HCT116 (cell line): ENCODE data around the gene ADGRV1. TPM values are rescaled to one million over a fixed set of nuclear protein-coding genes. Genes with fewer than 3 reads are reported as not detected.

ENCODE experiments used
- ATAC-seq: fragments of 200-7000 bp; cut with Tn5 transposase; 2 replicates; pipeline ENCODE4 v1.9.1; 2020; ENCODE audit warnings: mild to moderate bottlenecking, moderate library complexity
- BruUV-seq: library from RNA; stranded (reverse); fragments of 400-500 nt; replicated peaks from 2 replicates; lab custom pipeline; 2021; lab: Mats Ljungman, UMichigan
- CTCF ChIA-PET: fragments of 300-600 bp; sonication (Branson Sonifier 250); formaldehyde crosslinking; loops from one replicate; lab custom pipeline; 2021; ENCODE audit warnings: antibody characterized with exemption; lab: Charles Lee
- POLR2A ChIA-PET: fragments of 300-600, 350-600 bp; sonication (Branson Sonifier 250); formaldehyde crosslinking; loops from one replicate; lab custom pipeline; 2021; ENCODE audit warnings: antibody characterized with exemption; lab: Charles Lee
- RAD21 ChIA-PET, 2 experiments: fragments of 300-600 bp; sonication (Branson Sonifier 250); formaldehyde crosslinking; loops; one replicate each; lab custom pipeline; 2023; ENCODE audit warnings: low total read pairs in 2 of 2; ENCODE audit not compliant: uncharacterized antibody in 2 of 2, unreplicated experiment in 2 of 2, low non-redundant PET in 1 of 2; lab: Charles Lee
- DNase-seq: peaks from one replicate; pipeline ENCODE4 v3.0.0-alpha.2; 2010; ENCODE audit warnings: low read depth, low spot score
- H2AFZ ChIP-seq: fragments of 200-600 bp; shearing (Covaris generic), sonication (generic); 2 replicates; pipeline ENCODE4 v1.6.1; 2017; ENCODE audit warnings: low read depth, mixed run types, mixed read lengths, antibody characterized with exemption, low read length; ENCODE audit not compliant: poor library complexity, severe bottlenecking
- H3K27ac ChIP-seq: 2 replicates; pipeline ENCODE4 v1.5.1; 2012; ENCODE audit warnings: low read depth, low read length
- H3K27me3 ChIP-seq: fragments of 200-600 bp; sonication (generic); 2 replicates; pipeline ENCODE4 v1.6.1; 2016; ENCODE audit warnings: mixed run types, low read length, mixed read lengths; ENCODE audit not compliant: insufficient read depth
- H3K36me3 ChIP-seq, 2 experiments: fragments of 200-500 bp in 1 of 2; fragments of 200-600 bp in 1 of 2; sonication (Bioruptor generic) in 1 of 2; sonication (generic) in 1 of 2; 2 replicates each; pipeline versions ENCODE4 v1.5.1 to v1.6.1; 2014 to 2016; ENCODE audit warnings: low read length in 2 of 2, inconsistent platforms in 1 of 2, mixed read lengths in 1 of 2, mixed run types in 1 of 2; ENCODE audit not compliant: insufficient read depth in 2 of 2, control insufficient read depth in 1 of 2
- H3K4me1 ChIP-seq, 2 experiments: fragments of 200-600 bp in 1 of 2; sonication (generic) in 1 of 2; 2 replicates each; pipeline versions ENCODE4 v1.5.1 to v1.6.1; 2012 to 2017; ENCODE audit warnings: low read length in 2 of 2, inconsistent platforms in 1 of 2, mild to moderate bottlenecking in 1 of 2, mixed read lengths in 1 of 2, mixed run types in 1 of 2, moderate library complexity in 1 of 2; ENCODE audit not compliant: insufficient read depth in 2 of 2, control insufficient read depth in 1 of 2
- H3K4me2 ChIP-seq: fragments of 200-600 bp; sonication (generic); 2 replicates; pipeline ENCODE4 v1.6.1; 2017; ENCODE audit warnings: mixed run types, low read length, mixed read lengths
- H3K4me3 ChIP-seq, 2 experiments: fragments of 200-600 bp in 1 of 2; sonication (generic) in 1 of 2; replicated peaks in 1 of 2; 2 replicates each; pipeline ENCODE4 v1.5.1; 2011 to 2016; ENCODE audit warnings: low read length in 2 of 2, control low read depth in 1 of 2, low read depth in 1 of 2, mild to moderate bottlenecking in 1 of 2, mixed read lengths in 1 of 2, mixed run types in 1 of 2
- H3K79me2 ChIP-seq: fragments of 200-600 bp; sonication (generic); 2 replicates; pipeline ENCODE4 v1.6.1; 2017; ENCODE audit warnings: mild to moderate bottlenecking, mixed run types, low read length, moderate library complexity, mixed read lengths; ENCODE audit not compliant: insufficient read depth
- H3K9ac ChIP-seq: fragments of 200-600 bp; sonication (generic); 2 replicates; pipeline ENCODE4 v1.6.1; 2016; ENCODE audit warnings: low read length, mixed read lengths
- H3K9me2 ChIP-seq: fragments of 200-600 bp; sonication (generic), shearing (Covaris generic); 2 replicates; pipeline ENCODE4 v1.6.1; 2017; ENCODE audit warnings: mixed run types, mild to moderate bottlenecking, moderate library complexity; ENCODE audit not compliant: insufficient read depth
- H3K9me3 ChIP-seq, 2 experiments: fragments of 200-500 bp in 1 of 2; fragments of 200-600 bp in 1 of 2; sonication (Bioruptor generic) in 1 of 2; sonication (generic) in 1 of 2; 2 replicates each; pipeline ENCODE4 v1.6.1; 2014 to 2017; ENCODE audit warnings: low read length in 2 of 2, mixed read lengths in 2 of 2, inconsistent platforms in 1 of 2, low read depth in 1 of 2, mild to moderate bottlenecking in 1 of 2, mixed run types in 1 of 2, moderate library complexity in 1 of 2; ENCODE audit not compliant: control insufficient read depth in 1 of 2, insufficient read depth in 1 of 2
- H4K20me1 ChIP-seq: fragments of 200-600 bp; sonication (generic), shearing (Covaris generic); 2 replicates; pipeline ENCODE4 v1.6.1; 2017; ENCODE audit warnings: mixed run types, mild to moderate bottlenecking, moderate library complexity; ENCODE audit not compliant: insufficient read depth
- EGR1 ChIP-seq: IDR thresholded peaks from 2 replicates; pipeline ENCODE4 v1.6.1; 2012; ENCODE audit warnings: low read depth
- POLR2A ChIP-seq: IDR thresholded peaks from 2 replicates; pipeline ENCODE4 v1.7.0; 2011; ENCODE audit warnings: borderline replicate concordance; ENCODE audit not compliant: insufficient read depth, insufficient read length; ENCODE audit errors: extremely low read depth
- RAD21 ChIP-seq: IDR thresholded peaks from 2 replicates; pipeline ENCODE4 v1.6.1; 2012; ENCODE audit warnings: low read depth, mild to moderate bottlenecking
- SIN3A ChIP-seq: IDR thresholded peaks from 2 replicates; pipeline ENCODE4 v1.6.1; 2012; ENCODE audit warnings: low read depth
- SP1 ChIP-seq: IDR thresholded peaks from 2 replicates; pipeline ENCODE4 v1.6.1; 2012; ENCODE audit warnings: low read depth
- SRF ChIP-seq: IDR thresholded peaks from 2 replicates; pipeline ENCODE4 v1.6.1; 2012; ENCODE audit warnings: low read depth
- ZNF274 ChIP-seq: fragments of 200-500 bp; sonication (Bioruptor generic); IDR thresholded peaks from 2 replicates; pipeline ENCODE4 v1.6.1; 2014; ENCODE audit warnings: mild to moderate bottlenecking, low read depth, low read length, inconsistent platforms
- intact Hi-C: fragments of 100-400 bp; cut with micrococcal nuclease; formaldehyde crosslinking; loops from 2 replicates; pipeline ENCODE4 v1.10.0; 2022
- total RNA-seq: library from RNA; stranded (reverse); gene quantifications from one replicate; pipeline ENCODE4 v1.2.1, GENCODE V29; 2021; ENCODE audit not compliant: unreplicated experiment
- TF ChIP-seq, protein P1 (sequence below), 3 experiments: fragments of 200-600 bp in 1 of 3; sonication (generic) in 1 of 3; IDR thresholded peaks in 2 of 3; conservative IDR thresholded peaks in 1 of 3; 2 replicates each; pipeline ENCODE4 v1.5.1; 2012 to 2017; ENCODE audit warnings: low read depth in 2 of 3, low read length in 2 of 3, antibody characterized with exemption in 1 of 3, borderline replicate concordance in 1 of 3, control low read depth in 1 of 3, mild to moderate bottlenecking in 1 of 3, mixed read lengths in 1 of 3, mixed run types in 1 of 3, moderate library complexity in 1 of 3; ENCODE audit not compliant: insufficient read depth in 1 of 3
- TF ChIP-seq, protein P2 (sequence below): IDR thresholded peaks from 2 replicates; pipeline ENCODE4 v1.6.1; 2011; ENCODE audit warnings: mild to moderate bottlenecking, low read length, moderate library complexity; ENCODE audit not compliant: insufficient replicate concordance; ENCODE audit errors: extremely low read depth

ADGRV1 gene
- total RNA-seq, 1 experiment from 2014 or later = 6.0 TPM

DNA sequence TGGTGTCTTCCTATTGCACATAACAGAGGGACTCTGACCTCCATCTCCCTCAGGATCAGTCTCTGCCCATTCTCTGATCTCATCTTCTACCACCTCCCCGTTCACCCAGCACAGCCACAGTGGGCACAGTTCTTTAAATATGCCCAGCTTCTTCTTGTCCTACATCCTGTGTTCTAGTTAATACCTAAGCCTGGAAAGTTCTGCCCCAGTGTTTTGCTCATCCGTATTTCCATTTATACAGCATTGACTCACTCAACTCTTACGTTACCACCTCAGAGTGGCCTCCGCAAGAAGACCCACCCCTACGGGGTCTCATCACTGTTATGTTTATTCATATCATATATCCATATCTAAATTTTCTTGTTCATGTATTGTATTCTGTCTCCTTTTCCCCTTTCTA, 315.5 kb downstream of the ADGRV1 start (continued):
- TF ChIP-seq, protein P1, sequence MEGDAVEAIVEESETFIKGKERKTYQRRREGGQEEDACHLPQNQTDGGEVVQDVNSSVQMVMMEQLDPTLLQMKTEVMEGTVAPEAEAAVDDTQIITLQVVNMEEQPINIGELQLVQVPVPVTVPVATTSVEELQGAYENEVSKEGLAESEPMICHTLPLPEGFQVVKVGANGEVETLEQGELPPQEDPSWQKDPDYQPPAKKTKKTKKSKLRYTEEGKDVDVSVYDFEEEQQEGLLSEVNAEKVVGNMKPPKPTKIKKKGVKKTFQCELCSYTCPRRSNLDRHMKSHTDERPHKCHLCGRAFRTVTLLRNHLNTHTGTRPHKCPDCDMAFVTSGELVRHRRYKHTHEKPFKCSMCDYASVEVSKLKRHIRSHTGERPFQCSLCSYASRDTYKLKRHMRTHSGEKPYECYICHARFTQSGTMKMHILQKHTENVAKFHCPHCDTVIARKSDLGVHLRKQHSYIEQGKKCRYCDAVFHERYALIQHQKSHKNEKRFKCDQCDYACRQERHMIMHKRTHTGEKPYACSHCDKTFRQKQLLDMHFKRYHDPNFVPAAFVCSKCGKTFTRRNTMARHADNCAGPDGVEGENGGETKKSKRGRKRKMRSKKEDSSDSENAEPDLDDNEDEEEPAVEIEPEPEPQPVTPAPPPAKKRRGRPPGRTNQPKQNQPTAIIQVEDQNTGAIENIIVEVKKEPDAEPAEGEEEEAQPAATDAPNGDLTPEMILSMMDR (IDR thresholded peaks at IDR 0.05 in 2 of 3, conservative IDR thresholded peaks at IDR 0.05 in 1 of 3; ENCODE audit: borderline replicate concordance in 1 of 3, insufficient read depth in 1 of 3, low read depth in 2 of 3, low read length in 2 of 3) = no peak

DNA sequence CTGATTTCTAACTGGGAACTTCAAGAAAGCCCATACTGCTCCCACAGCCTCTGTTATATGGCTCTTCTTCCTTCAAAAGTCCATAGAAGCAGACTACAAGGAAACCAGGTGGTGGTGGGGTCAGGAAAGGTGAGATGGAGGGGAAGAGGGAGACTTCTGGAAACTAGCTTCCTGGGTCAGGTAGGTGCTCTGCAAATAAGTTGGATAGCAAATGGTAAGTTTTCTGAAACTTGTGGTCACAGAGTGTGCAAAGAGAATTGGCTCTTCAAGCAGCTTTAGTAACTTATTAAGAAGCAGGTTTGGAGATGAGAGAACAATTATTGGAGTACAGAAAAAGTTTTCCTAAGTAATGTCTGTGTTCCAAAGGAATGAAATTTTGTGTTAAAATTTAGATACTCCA, 316.9 kb downstream of the ADGRV1 start:
- no peak overlapping the region for H3K4me2 ChIP-seq
- H3K36me3 ChIP-seq = no peaks in the 10 kb centered on the region
- no peaks in the 10 kb centered on the region for H4K20me1 ChIP-seq
- H3K27ac ChIP-seq = no peak overlapping the region
- no peaks in the 10 kb centered on the region for H3K27me3 ChIP-seq
- ChIA-PET CTCF (interaction anchor here (1.2 kb wide), 1 partner anchor 10 kb away, joined by 3 read pairs; no protein-coding TSS in a partner anchor), POLR2A (no interaction called here), RAD21 (interaction anchor here in 1 of 2 experiments (0.5 kb wide), 1 partner anchor 297 kb away, joined by 3 read pairs; no protein-coding TSS in a partner anchor)
- no peaks in the 10 kb centered on the region for H3K9me3 ChIP-seq
- H3K9ac ChIP-seq = no peak overlapping the region
- no peaks in the 10 kb centered on the region for H3K79me2 ChIP-seq
- H3K9me2 ChIP-seq = no peaks in the 10 kb centered on the region
- intact Hi-C loops = no loop called here
- no peak overlapping the region for H3K4me3 ChIP-seq
- peaks cover 0 to 6% of the 10 kb centered on the region in 2 experiments; a peak in 1 of 4 replicates for H3K4me1 ChIP-seq
- TF ChIP-seq EGR1 (no peak), RAD21 (no peak), SP1 (no peak), POLR2A (no peak), SRF (no peak), ZNF274 (no peak), SIN3A (no peak)
- TF ChIP-seq, protein P2, sequence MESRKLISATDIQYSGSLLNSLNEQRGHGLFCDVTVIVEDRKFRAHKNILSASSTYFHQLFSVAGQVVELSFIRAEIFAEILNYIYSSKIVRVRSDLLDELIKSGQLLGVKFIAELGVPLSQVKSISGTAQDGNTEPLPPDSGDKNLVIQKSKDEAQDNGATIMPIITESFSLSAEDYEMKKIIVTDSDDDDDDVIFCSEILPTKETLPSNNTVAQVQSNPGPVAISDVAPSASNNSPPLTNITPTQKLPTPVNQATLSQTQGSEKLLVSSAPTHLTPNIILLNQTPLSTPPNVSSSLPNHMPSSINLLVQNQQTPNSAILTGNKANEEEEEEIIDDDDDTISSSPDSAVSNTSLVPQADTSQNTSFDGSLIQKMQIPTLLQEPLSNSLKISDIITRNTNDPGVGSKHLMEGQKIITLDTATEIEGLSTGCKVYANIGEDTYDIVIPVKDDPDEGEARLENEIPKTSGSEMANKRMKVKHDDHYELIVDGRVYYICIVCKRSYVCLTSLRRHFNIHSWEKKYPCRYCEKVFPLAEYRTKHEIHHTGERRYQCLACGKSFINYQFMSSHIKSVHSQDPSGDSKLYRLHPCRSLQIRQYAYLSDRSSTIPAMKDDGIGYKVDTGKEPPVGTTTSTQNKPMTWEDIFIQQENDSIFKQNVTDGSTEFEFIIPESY = no peak
- TF ChIP-seq, protein P1 (IDR thresholded peaks at IDR 0.05 in 2 of 3, conservative IDR thresholded peaks at IDR 0.05 in 1 of 3; ENCODE audit: borderline replicate concordance in 1 of 3, insufficient read depth in 1 of 3, low read depth in 2 of 3, low read length in 2 of 3) = no peak
- H2AFZ ChIP-seq = no peak overlapping the region
- no peak for DNase-seq
- no peak for ATAC-seq
- no TSS peak for BruUV-seq
